ENCODE results near the gene TC2N.

DNA sequence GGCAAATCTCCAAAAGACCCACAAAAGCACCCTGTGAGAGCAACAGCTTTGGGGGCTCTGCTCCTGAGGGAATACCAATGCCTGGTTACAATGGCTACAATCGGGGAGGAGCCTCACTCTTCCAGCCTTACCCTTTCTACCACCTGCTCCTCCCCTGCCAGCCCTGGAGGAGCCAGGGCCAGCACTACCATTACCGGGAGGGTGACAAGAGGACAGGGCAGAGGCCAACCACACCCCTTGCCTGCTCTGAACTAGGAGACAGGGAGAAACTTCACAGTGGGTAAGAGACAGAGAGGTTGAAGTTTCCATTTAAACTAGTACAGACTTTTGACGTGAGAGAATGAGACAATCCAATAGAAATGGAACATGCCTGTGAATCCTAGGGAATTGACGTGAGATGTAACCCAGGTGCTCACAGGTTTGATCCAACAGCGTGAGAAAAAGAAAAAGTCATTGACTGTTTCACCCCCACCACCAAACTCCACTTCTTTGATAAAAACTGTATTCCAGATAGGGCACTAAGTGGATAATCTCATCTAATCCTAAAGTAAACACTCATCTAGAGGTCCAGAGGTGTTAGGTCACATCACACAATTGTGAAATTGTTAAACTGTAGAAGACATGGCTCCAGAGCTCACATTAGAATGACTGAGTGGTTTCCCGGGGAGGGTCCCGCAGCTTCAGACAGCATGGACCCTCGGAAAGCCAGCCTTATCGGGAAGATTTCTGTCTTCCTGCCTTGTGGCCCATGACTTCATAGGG is 8.4 kb upstream of the TC2N start:
- TF ChIP-seq POLR2AphosphoS5 (IDR thresholded peaks at IDR 0.05; ENCODE audit: low read depth, low read length): no peak
- TF ChIP-seq TAF1 (IDR thresholded peaks at IDR 0.05; ENCODE audit: borderline replicate concordance, insufficient read depth, low read length): no peak
- TF ChIP-seq SIN3A (IDR thresholded peaks at IDR 0.05; ENCODE audit: borderline replicate concordance, insufficient read depth, low read length): no peak
- TF ChIP-seq, protein P1, sequence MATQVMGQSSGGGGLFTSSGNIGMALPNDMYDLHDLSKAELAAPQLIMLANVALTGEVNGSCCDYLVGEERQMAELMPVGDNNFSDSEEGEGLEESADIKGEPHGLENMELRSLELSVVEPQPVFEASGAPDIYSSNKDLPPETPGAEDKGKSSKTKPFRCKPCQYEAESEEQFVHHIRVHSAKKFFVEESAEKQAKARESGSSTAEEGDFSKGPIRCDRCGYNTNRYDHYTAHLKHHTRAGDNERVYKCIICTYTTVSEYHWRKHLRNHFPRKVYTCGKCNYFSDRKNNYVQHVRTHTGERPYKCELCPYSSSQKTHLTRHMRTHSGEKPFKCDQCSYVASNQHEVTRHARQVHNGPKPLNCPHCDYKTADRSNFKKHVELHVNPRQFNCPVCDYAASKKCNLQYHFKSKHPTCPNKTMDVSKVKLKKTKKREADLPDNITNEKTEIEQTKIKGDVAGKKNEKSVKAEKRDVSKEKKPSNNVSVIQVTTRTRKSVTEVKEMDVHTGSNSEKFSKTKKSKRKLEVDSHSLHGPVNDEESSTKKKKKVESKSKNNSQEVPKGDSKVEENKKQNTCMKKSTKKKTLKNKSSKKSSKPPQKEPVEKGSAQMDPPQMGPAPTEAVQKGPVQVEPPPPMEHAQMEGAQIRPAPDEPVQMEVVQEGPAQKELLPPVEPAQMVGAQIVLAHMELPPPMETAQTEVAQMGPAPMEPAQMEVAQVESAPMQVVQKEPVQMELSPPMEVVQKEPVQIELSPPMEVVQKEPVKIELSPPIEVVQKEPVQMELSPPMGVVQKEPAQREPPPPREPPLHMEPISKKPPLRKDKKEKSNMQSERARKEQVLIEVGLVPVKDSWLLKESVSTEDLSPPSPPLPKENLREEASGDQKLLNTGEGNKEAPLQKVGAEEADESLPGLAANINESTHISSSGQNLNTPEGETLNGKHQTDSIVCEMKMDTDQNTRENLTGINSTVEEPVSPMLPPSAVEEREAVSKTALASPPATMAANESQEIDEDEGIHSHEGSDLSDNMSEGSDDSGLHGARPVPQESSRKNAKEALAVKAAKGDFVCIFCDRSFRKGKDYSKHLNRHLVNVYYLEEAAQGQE (IDR thresholded peaks at IDR 0.05; ENCODE audit: insufficient read depth in 1 of 2, low read depth in 2 of 2, low read length in 2 of 2): no peak
- TF ChIP-seq FOXP2 (optimal IDR thresholded peaks at IDR 0.05; ENCODE audit: borderline replicate concordance, extremely low read depth, extremely low read length, insufficient read depth): no peak

Measured in PFSK-1 (cell line).